Mesothelial cell of epicardium (in vitro differentiated cells): Measurements from ENCODE around the gene LTF. TPM values are rescaled to one million over a fixed set of nuclear protein-coding genes. Genes with fewer than 3 reads are reported as not detected.
"Not testable (repeated sequence)": the region's sequence is repeated elsewhere in the genome, so short reads cannot be mapped to it uniquely, and the experiment has no call there.

Experiments
- DNase-seq, 2 experiments: peaks; one replicate each; pipeline ENCODE4 v3.0.0; 2021; ENCODE audit warnings: low spot score in 2 of 2; ENCODE audit not compliant: unreplicated experiment in 2 of 2
- H3K27ac Mint-ChIP-seq: 2 replicates; pipeline ENCODE4 v1.8.0; 2021; ENCODE audit warnings: mixed read lengths
- H3K27me3 Mint-ChIP-seq: 2 replicates; pipeline ENCODE4 v1.8.0; 2021; ENCODE audit warnings: low read depth, mixed read lengths
- H3K36me3 Mint-ChIP-seq: 2 replicates; pipeline ENCODE4 v1.8.0; 2021; ENCODE audit warnings: mixed read lengths
- H3K4me1 Mint-ChIP-seq: 2 replicates; pipeline ENCODE4 v1.8.0; 2021; ENCODE audit warnings: mixed read lengths
- H3K4me3 Mint-ChIP-seq: 2 replicates; pipeline ENCODE4 v1.8.0; 2021; ENCODE audit warnings: mild to moderate bottlenecking, moderate library complexity, mixed read lengths
- H3K9me3 Mint-ChIP-seq: 2 replicates; pipeline ENCODE4 v1.8.0; 2021; ENCODE audit warnings: mixed read lengths
- CTCF ChIP-seq: fragments of 200-600 bp; sonication (generic); IDR thresholded peaks from one replicate; pipeline ENCODE4 v1.5.0; 2021; ENCODE audit warnings: antibody characterized with exemption; ENCODE audit not compliant: unreplicated experiment
- total RNA-seq: library from RNA; stranded (reverse); gene quantifications from 3 replicates; pipeline ENCODE4 v1.2.1, GENCODE V29; 2021

The LTF gene
- total RNA-seq, 1 donor from 2014 or later = not detected

GRCh38 chr3:46405301-46406019, 59.2 kb downstream of the LTF start:
- peaks cover 5% of the 10 kb centered on the region for H3K9me3 Mint-ChIP-seq
- H3K4me3 Mint-ChIP-seq = no peak overlapping the region
- no peak overlapping the region for H3K27ac Mint-ChIP-seq
- peaks cover 6% of the 10 kb centered on the region for H3K4me1 Mint-ChIP-seq
- no peak for TF ChIP-seq CTCF
- H3K36me3 Mint-ChIP-seq = no peaks in the 10 kb centered on the region
- no peak for DNase-seq
- H3K27me3 Mint-ChIP-seq = peaks cover 66% of the 10 kb centered on the region

GRCh38 chr3:46402902-46403301, 61.8 kb downstream of the LTF start:
- H3K27ac Mint-ChIP-seq, H3K9me3 Mint-ChIP-seq, H3K4me3 Mint-ChIP-seq, H3K4me1 Mint-ChIP-seq, DNase-seq, H3K36me3 Mint-ChIP-seq: not testable (repeated sequence)
- peaks cover 45% of the 10 kb centered on the region for H3K27me3 Mint-ChIP-seq

- H3K27ac Mint-ChIP-seq = no peak overlapping the region
- H3K4me1 Mint-ChIP-seq = peaks cover 9% of the 10 kb centered on the region
- H3K36me3 Mint-ChIP-seq = no peaks in the 10 kb centered on the region
- no peak for TF ChIP-seq CTCF
- H3K27me3 Mint-ChIP-seq = peaks cover 48% of the 10 kb centered on the region
- H3K4me3 Mint-ChIP-seq = no peak overlapping the region
- no peak for DNase-seq
- peaks cover 5% of the 10 kb centered on the region for H3K9me3 Mint-ChIP-seq
Observed at GRCh38 chr3:46401579-46401978, 63.1 kb downstream of the LTF start.

- H3K4me3 Mint-ChIP-seq = no peak overlapping the region
- no peak overlapping the region for H3K27ac Mint-ChIP-seq
- H3K36me3 Mint-ChIP-seq = no peaks in the 10 kb centered on the region
- H3K4me1 Mint-ChIP-seq = peaks cover 10% of the 10 kb centered on the region
- H3K9me3 Mint-ChIP-seq = peaks cover 5% of the 10 kb centered on the region
- no peak for DNase-seq
- H3K27me3 Mint-ChIP-seq = peaks cover 43% of the 10 kb centered on the region
- TF ChIP-seq CTCF = no peak
Observed at GRCh38 chr3:46400846-46401245, 63.9 kb downstream of the LTF start.

GRCh38 chr3:46400000-46400734, 64.5 kb downstream of the LTF start:
- Mint-ChIP-seq H3K27me3 (peaks cover 45% of the 10 kb centered on the region), H3K4me1 (peaks cover 3% of the 10 kb centered on the region), H3K9me3 (peaks cover 5% of the 10 kb centered on the region), H3K27ac (no peak overlapping the region), H3K4me3 (no peak overlapping the region), H3K36me3 (no peaks in the 10 kb centered on the region)
- no peak for DNase-seq
- no peak for TF ChIP-seq CTCF

GRCh38 chr3:46399557-46399956, 65.1 kb downstream of the LTF start:
- Mint-ChIP-seq H3K36me3 (no peaks in the 10 kb centered on the region), H3K4me1 (peaks cover 3% of the 10 kb centered on the region), H3K27ac (no peak overlapping the region), H3K9me3 (peaks cover 5% of the 10 kb centered on the region), H3K27me3 (peaks cover 46% of the 10 kb centered on the region), H3K4me3 (no peak overlapping the region)
- DNase-seq = no peak
- TF ChIP-seq CTCF = no peak
